ENCODE results near the gene PTPMT1.

PTPMT1 gene

DNA sequence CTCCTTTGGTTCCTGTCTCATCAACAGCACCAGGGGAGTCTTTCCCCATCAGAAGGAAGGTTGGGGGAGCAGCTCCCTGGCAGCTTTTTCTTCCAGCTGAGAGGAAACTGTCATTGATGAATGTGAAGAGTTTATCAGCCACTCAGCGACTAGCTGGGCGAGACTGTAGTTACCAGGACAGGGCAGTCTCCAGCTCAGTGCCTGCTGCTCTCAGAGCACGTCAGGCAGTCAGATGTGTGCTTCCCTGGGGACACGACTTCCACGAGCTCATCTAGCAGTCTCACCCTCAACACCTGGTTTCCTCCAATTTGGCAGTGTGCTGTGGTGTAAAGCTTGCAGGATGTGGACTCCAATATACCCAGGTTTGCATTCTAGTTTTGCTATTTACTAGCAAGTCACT lies 41.3 kb downstream of the PTPMT1 start:
- DNase-seq (ENCODE audit: extremely low read depth in 1 of 2, low read depth in 1 of 2): no peak

DNA sequence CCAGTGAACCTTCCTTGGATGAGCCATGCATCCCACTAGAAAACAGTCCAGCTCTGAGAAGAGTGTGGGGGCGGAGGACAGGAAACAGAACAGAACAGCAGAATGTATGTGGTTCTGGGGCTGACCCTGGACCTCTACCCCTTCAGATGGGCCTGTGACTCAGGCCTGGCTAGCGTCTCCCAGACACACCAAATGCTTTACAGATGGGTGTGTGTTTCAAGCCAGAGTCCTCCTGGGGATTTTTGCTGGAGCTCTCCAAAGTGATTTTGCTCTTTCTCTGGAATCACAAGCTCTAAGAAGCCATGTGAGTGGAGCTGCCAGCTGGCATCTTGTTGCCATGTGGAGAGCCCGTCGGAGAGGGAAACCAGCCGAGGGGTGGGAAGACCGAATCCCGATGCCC lies 42.0 kb downstream of the PTPMT1 start:
- DNase-seq (ENCODE audit: extremely low read depth in 1 of 2, low read depth in 1 of 2): no peak

DNA sequence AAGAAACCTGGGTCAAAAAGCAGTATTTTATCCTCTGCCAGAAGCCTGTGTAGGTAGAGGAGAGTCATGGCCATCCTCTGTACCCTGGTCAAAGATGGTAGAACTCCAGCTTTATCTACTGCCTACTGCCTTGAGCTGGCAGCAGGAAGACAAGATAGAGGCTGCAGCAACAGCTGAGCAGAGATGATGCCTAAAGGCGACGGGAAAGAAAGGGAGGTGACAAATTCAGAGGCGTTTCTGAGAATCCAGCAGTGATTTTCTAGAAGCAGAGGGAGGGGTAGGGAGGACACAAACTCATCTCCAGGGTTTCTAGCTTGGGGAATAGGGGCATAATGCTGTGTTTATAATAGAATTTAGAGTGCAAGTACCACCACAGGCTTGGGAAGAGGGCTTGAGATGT lies 44.3 kb downstream of the PTPMT1 start:
- no peak for DNase-seq (ENCODE audit: extremely low read depth in 1 of 2, low read depth in 1 of 2)

DNA sequence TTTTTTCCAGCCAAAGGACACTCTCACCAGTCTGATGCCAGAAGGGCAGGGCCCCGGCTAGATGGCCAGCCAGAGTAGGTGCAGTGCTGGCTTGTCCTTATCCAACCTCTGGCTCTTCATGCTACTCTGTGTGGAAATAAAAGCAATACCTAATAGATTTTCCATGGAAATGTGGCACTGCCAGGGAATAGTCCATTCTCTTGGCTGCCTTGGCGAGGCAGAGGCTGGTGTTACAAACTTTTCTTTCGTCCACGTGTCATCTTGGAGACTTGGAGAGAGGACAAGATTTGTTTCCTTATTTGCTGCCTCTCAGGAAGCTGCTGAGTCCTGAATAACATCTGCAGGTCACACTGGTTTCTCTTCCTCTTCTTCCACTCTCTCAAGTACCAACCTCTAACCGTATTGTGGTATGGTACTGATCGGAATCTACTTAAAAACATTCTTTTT lies 46.0 kb downstream of the PTPMT1 start:
- no peak for DNase-seq (ENCODE audit: extremely low read depth in 1 of 2, low read depth in 1 of 2)

DNA sequence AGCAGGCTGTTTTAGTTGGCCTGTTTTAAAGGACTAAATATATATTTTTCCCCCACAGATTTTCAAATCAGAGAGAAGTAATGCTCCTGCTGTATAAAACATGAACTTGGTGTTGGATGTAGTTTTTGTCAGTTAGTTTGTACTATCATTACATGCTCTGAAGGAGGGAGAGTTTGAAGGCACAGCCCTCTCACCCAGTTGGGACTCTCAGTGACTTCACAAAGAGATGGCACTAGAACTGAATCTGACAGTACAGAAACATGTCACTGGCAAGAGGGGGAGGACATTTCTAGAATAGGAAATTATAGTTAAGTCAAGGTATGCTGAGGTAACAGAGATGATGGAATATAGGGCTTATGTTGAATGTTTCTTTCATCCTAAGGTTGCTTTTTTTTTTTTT lies 49.9 kb downstream of the PTPMT1 start:
- no peak for DNase-seq (ENCODE audit: extremely low read depth in 1 of 2, low read depth in 1 of 2)

DNA sequence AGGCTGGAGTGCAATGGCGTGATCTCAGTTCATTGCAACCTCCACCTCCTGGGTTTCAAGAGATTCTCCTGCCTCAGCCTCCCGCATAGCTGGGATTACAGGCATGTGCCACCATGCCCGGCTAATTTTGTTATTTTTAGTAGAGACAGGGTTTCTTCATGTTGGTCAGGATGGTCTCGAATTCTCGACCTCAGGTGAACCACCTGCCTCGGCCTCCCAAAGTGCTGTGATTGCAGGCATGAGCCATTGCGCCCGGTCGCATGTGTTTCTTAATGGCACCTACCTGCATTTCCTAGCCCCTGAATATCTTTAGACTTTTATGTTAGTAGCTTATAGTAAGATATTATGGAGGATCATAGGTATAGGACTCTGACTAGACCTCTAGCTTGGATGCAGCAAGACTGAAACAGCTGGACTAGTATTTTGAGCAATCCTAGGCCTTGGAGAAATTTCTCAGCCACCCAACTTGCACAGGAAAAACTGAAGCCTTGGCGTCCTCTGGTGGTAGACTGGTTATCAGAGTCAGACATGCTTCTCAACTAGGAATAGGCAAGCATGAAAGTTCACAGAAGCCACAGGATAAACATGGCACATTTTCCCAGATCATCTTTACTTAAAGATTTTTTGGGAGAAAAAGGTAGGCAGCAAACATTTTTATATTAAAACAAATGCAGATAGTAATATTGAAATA lies 51.5 kb downstream of the PTPMT1 start:
- DNase-seq (ENCODE audit: extremely low read depth in 1 of 2, low read depth in 1 of 2): no peak

DNA sequence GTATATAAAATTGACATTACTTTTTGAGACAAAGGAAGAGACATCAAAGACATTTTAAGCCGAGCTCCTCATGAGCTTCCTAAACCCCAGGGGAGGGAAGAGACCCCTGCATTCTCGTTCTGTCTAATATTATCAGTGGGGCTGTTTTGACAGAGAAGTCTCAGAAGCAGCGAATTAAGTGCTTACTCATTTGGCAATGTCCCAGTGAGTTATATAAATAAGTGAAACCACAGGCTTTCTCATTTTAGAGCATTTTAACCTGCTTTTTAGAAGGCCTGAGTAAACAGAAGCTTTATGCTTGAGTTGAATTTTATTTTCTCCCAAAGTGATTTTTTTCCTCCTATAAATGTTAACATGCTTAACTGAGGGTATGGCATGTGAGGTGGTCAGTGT lies 52.0 kb downstream of the PTPMT1 start:
- no peak for DNase-seq (ENCODE audit: extremely low read depth in 1 of 2, low read depth in 1 of 2)

DNA sequence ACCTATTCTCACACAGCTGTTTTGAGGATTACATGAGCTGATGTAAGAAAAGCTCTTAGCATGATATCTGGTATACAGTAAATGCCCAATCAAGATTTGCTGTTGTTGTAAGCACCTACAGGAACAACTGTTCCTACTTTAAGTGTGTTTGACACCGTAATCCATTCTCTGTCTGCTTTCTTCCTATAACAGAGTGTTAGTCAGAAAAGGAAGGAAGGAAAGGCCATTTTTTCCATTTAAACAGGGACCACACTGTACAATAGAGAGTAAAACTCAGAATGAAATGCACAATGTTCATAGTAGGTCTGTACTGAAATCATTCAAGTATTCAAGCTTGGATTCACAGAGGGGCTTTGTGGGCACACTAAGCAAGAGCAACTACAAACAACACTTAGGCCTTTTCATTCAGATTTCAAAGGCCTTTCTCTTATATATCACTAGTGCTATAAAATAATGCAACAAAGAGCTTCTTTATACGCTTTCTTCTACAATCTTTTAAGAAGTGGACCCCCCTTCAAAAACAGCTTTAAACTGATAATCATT lies 55.5 kb downstream of the PTPMT1 start:
- DNase-seq (ENCODE audit: extremely low read depth in 1 of 2, low read depth in 1 of 2): no peak
